Measurements from ENCODE around the gene CHMP6.

Gene CHMP6

GRCh38 chr17:81046132-81046769 lies 54.6 kb downstream of the CHMP6 start:
- DNase-seq: no peak

GRCh38 chr17:81046770-81047359 lies 55.2 kb downstream of the CHMP6 start:
- no peak for DNase-seq

DNA sequence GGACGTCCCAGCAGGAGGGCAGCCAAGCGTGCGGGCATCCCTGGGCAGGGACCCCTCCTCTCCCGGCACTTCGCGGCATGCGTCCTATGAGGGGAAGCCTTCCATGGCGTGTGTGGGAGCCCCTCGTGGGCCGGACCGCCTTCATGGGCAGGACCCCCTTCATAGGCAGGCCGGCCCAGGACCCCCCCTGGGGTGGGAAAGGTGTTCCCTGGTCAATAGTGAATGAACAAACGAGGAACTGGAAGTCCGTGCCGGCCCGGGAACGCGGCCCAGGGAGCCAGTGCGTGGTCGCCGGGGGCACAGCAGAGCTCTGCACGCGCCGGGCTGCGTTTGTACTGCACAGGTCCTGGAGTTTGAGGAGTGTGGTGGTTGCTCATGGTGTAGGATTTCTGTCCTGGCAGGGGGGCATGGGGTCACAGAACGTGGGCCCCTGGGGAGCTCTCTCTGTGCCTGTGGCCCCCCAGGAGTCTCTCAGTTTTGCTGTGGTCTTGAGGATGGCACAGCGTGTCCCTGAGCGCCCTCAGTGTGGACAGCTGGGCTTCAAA lies 57.3 kb downstream of the CHMP6 start:
- DNase-seq: no peak

GRCh38 chr17:81049372-81049911 lies 57.8 kb downstream of the CHMP6 start:
- no peak for DNase-seq
